Epithelial cell of proximal tubule (primary cell): ENCODE measurements around the gene SDHA. TPM values are rescaled to one million over a fixed set of nuclear protein-coding genes. Genes with fewer than 3 reads are reported as not detected.
A peak's percentile ranks its signal among the peaks of the same experiment; 100 is the strongest.
"Not testable (repeated sequence)": the region's sequence is repeated elsewhere in the genome, so short reads cannot be mapped to it uniquely, and the experiment has no call there.

Experiments
- DNase-seq: peaks from one replicate; pipeline ENCODE4 v3.0.0-alpha.2; 2011; ENCODE audit warnings: low read depth
- H3K4me3 ChIP-seq: 2 replicates; pipeline ENCODE4 v1.5.1; 2011; ENCODE audit warnings: low read depth, mild to moderate bottlenecking, low read length
- total RNA-seq: library from RNA; depleted of rRNA; stranded (reverse); fragments of >200 nt; gene quantifications from 2 replicates; pipeline ENCODE4 v1.2.3, GENCODE V29; 2015
- TF ChIP-seq, protein P1 (sequence below): conservative IDR thresholded peaks from 2 replicates; pipeline ENCODE4 v1.5.1; 2012; ENCODE audit warnings: low read depth, mild to moderate bottlenecking, low read length

SDHA gene
- 99.3 and 103 TPM in 2 replicates for total RNA-seq

GRCh38 chr5:217494-218456 lies at the start of gene SDHA, which contains the start of gene CCDC127:
Gene SDHA (plus strand): TSS chr5:218320. CDS start chr5:218356, 36 bp downstream.
Gene CCDC127 (minus strand): TSS chr5:218153. CDS start chr5:216849, 1,304 bp downstream.
- TF ChIP-seq, protein P1, sequence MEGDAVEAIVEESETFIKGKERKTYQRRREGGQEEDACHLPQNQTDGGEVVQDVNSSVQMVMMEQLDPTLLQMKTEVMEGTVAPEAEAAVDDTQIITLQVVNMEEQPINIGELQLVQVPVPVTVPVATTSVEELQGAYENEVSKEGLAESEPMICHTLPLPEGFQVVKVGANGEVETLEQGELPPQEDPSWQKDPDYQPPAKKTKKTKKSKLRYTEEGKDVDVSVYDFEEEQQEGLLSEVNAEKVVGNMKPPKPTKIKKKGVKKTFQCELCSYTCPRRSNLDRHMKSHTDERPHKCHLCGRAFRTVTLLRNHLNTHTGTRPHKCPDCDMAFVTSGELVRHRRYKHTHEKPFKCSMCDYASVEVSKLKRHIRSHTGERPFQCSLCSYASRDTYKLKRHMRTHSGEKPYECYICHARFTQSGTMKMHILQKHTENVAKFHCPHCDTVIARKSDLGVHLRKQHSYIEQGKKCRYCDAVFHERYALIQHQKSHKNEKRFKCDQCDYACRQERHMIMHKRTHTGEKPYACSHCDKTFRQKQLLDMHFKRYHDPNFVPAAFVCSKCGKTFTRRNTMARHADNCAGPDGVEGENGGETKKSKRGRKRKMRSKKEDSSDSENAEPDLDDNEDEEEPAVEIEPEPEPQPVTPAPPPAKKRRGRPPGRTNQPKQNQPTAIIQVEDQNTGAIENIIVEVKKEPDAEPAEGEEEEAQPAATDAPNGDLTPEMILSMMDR: peak; percentile 48
- not testable (repeated sequence) for DNase-seq
- peak within 1 kb of the TSS; percentile 97 for H3K4me3 ChIP-seq

DNA sequence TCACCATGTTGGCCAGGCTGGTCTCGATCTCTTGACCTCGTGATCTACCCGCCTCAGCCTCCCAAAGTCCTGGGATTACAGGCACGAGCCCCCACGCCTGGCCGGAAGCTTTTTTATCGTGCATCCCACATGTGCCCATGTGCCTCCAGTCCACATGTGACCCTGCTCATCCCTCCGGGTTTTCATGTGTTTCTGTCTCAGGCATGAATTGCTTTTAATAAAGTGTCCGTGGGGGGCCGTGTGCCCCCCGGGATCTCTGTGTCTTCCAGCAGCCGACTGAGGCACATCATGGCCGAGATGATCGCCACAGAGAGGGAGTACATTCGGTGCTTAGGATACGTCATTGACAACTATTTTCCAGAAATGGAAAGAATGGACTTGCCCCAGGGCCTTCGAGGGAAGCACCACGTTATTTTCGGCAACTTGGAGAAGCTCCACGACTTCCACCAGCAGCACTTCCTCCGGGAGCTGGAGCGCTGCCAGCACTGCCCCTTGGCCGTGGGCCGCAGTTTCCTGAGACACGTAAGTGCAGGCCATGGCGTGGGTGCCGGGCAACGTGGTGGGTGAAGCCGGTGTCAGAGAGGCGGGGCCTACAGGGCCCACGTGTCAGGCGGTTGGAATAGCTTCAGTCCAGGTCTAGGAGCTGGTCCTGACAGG lies 48.9 kb upstream of the SDHA start:
- no peak overlapping the region for H3K4me3 ChIP-seq
- TF ChIP-seq, protein P1: no peak
- DNase-seq: no peak

DNA sequence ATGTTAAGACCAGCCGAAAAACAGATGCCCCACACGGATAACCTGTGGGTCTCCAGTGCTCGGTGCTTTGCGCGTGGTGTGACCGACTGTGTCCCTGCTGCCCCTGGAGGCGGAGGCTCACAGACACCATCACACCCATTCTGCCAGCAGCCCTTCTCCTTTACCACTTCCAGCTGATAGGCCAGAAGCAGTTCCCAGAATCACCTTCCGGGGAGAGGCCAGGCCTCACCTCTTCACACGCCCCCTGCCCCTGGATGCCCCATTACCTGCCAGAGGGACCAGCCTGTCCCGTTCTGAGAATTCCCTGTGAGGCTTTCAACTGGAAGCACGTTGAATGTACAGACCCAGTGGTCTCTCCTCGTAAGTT lies 48.4 kb upstream of the SDHA start:
- TF ChIP-seq, protein P1: no peak
- no peak for DNase-seq

GRCh38 chr5:170971-171800 lies 46.9 kb upstream of the SDHA start:
- TF ChIP-seq, protein P1: no peak
- no peak for DNase-seq
- no peak overlapping the region for H3K4me3 ChIP-seq

More for the DNA sequence above, 48.4 kb upstream of the SDHA start:
- no peak overlapping the region for H3K4me3 ChIP-seq

DNA sequence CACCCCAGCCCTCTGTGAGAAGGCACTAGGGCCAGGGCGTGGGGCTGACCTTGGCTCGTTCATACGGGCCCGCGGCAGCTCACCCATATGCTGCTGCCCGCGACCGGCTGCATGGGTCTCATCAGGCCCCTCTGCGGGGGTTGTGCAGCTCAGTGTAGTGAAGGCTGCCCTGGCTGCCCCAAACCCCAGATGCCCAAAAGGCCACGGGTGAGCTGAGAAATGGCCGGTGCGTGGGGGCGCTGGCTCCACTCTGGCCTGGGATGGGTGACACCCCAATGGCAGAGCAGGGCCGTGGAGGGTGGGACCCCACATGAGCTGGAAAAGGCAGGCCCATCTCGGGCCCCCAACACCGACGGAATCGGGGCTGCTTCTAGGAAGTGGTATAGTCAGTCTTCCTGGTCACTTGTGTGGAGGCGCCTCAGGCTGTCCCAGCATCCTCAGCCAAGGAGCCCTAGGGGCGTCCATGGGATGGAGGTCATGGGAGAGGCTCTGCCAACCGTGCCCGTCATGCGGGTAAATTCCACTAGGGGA lies 46.3 kb upstream of the SDHA start:
- TF ChIP-seq, protein P1: no peak
- DNase-seq: no peak
- H3K4me3 ChIP-seq: no peak overlapping the region

DNA sequence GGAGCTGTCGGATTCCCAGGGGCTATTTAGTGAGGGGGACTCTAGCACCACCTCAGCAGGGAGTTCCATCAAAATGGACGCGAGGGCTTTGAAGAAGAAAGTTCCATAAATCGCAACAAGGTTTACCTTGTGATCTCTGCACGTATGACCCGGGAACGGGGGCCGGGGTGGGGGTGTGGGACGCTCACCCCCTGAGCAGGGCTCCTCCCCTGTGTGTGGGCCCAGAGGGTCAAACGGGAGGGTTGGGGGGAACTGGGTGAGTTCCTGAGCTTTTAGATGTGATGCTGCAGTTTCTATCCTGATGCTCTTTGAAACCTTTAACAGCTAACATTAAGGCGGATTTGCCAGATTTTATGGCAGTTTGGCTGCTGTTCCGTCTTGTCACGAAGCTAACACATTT lies 45.7 kb upstream of the SDHA start:
- no peak overlapping the region for H3K4me3 ChIP-seq
- DNase-seq: no peak
- TF ChIP-seq, protein P1: no peak
